ENCODE results near the gene TUBA3D.
"Not testable (repeated sequence)": the region's sequence is repeated elsewhere in the genome, so short reads cannot be mapped to it uniquely, and the experiment has no call there.

The TUBA3D gene

GRCh38 chr2:131454914-131455313, 21.0 kb upstream of the TUBA3D start:
- H3K27ac ChIP-seq (ENCODE audit: extremely low read depth, low read depth, low read length); CTCF ChIA-PET; POLR2A ChIA-PET: not testable (repeated sequence)

GRCh38 chr2:131467722-131468121, 8.2 kb upstream of the TUBA3D start:
- CTCF ChIA-PET; H3K36me3 ChIP-seq (ENCODE audit: control insufficient read depth in 2 of 2, insufficient read depth in 1 of 2, low read length in 2 of 2); H3K9me3 ChIP-seq (ENCODE audit: control insufficient read depth, insufficient read depth, low read depth, low read length); H3K4me1 ChIP-seq (ENCODE audit: control insufficient read depth, insufficient read depth, low read length); H3K27ac ChIP-seq (ENCODE audit: extremely low read depth, low read depth, low read length); POLR2A ChIA-PET; H3K4me3 ChIP-seq (ENCODE audit: low read depth, low read length): not testable (repeated sequence)

More at GRCh38 chr2:131454914-131455313, 21.0 kb upstream of the TUBA3D start:
- not testable (repeated sequence) for H3K9me3 ChIP-seq (ENCODE audit: control insufficient read depth, insufficient read depth, low read depth, low read length); H3K4me1 ChIP-seq (ENCODE audit: control insufficient read depth, insufficient read depth, low read length); H3K4me3 ChIP-seq (ENCODE audit: low read depth, low read length); H3K36me3 ChIP-seq (ENCODE audit: control insufficient read depth in 2 of 2, insufficient read depth in 1 of 2, low read length in 2 of 2)

- H3K4me3 ChIP-seq (ENCODE audit: low read depth, low read length); H3K27ac ChIP-seq (ENCODE audit: extremely low read depth, low read depth, low read length); H3K9me3 ChIP-seq (ENCODE audit: control insufficient read depth, insufficient read depth, low read depth, low read length); CTCF ChIA-PET; POLR2A ChIA-PET; H3K4me1 ChIP-seq (ENCODE audit: control insufficient read depth, insufficient read depth, low read length); H3K36me3 ChIP-seq (ENCODE audit: control insufficient read depth in 2 of 2, insufficient read depth in 1 of 2, low read length in 2 of 2): not testable (repeated sequence)
Measured at GRCh38 chr2:131470944-131471343, 5.0 kb upstream of the TUBA3D start.

GRCh38 chr2:131471624-131472023, 4.3 kb upstream of the TUBA3D start:
- H3K27ac ChIP-seq (ENCODE audit: extremely low read depth, low read depth, low read length); H3K4me3 ChIP-seq (ENCODE audit: low read depth, low read length); POLR2A ChIA-PET; H3K4me1 ChIP-seq (ENCODE audit: control insufficient read depth, insufficient read depth, low read length); H3K36me3 ChIP-seq (ENCODE audit: control insufficient read depth in 2 of 2, insufficient read depth in 1 of 2, low read length in 2 of 2); CTCF ChIA-PET; H3K9me3 ChIP-seq (ENCODE audit: control insufficient read depth, insufficient read depth, low read depth, low read length): not testable (repeated sequence)

GRCh38 chr2:131473266-131473665, 2.7 kb upstream of the TUBA3D start:
- H3K27ac ChIP-seq (ENCODE audit: extremely low read depth, low read depth, low read length); H3K4me3 ChIP-seq (ENCODE audit: low read depth, low read length); H3K36me3 ChIP-seq (ENCODE audit: control insufficient read depth in 2 of 2, insufficient read depth in 1 of 2, low read length in 2 of 2); POLR2A ChIA-PET; H3K9me3 ChIP-seq (ENCODE audit: control insufficient read depth, insufficient read depth, low read depth, low read length); H3K4me1 ChIP-seq (ENCODE audit: control insufficient read depth, insufficient read depth, low read length): not testable (repeated sequence)
- CTCF ChIA-PET = interaction anchor here (0.5 kb wide), 1 partner anchor 20 kb away, joined by 3 read pairs; no protein-coding TSS in a partner anchor

- H3K4me3 ChIP-seq (ENCODE audit: low read depth, low read length); H3K36me3 ChIP-seq (ENCODE audit: control insufficient read depth in 2 of 2, insufficient read depth in 1 of 2, low read length in 2 of 2); CTCF ChIA-PET; H3K4me1 ChIP-seq (ENCODE audit: control insufficient read depth, insufficient read depth, low read length); POLR2A ChIA-PET; H3K27ac ChIP-seq (ENCODE audit: extremely low read depth, low read depth, low read length); H3K9me3 ChIP-seq (ENCODE audit: control insufficient read depth, insufficient read depth, low read depth, low read length): not testable (repeated sequence)
Measured at GRCh38 chr2:131476363-131476762, 444 bp downstream of the TUBA3D start.

DNA sequence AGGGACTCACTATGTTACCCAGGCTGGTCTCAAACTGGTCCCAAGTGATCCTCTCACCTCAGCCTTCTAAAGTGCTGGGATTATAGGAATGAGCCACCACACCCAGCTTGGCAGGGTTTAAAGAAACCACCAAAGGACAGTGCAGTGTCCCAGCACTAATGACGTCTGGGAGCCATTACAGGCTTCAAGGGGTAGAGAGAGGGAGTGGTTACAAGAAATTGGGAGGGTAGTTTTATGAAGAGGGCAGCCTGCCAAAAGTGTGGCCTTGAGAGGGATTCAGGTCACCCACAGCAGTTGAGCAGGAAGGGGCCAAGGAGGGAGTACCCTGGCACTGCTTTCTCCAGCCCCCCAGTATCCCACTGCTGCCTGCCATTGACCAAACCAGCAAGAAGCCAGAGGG, 1.3 kb downstream of the TUBA3D start:
- TF ChIP-seq ZNF549 (tag by site-specific recombination; IDR thresholded peaks at IDR 0.05) = peak; percentile 51; the same call in 1 of the 2 replicates
- TF ChIP-seq, protein P1, sequence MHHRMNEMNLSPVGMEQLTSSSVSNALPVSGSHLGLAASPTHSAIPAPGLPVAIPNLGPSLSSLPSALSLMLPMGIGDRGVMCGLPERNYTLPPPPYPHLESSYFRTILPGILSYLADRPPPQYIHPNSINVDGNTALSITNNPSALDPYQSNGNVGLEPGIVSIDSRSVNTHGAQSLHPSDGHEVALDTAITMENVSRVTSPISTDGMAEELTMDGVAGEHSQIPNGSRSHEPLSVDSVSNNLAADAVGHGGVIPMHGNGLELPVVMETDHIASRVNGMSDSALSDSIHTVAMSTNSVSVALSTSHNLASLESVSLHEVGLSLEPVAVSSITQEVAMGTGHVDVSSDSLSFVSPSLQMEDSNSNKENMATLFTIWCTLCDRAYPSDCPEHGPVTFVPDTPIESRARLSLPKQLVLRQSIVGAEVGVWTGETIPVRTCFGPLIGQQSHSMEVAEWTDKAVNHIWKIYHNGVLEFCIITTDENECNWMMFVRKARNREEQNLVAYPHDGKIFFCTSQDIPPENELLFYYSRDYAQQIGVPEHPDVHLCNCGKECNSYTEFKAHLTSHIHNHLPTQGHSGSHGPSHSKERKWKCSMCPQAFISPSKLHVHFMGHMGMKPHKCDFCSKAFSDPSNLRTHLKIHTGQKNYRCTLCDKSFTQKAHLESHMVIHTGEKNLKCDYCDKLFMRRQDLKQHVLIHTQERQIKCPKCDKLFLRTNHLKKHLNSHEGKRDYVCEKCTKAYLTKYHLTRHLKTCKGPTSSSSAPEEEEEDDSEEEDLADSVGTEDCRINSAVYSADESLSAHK (tag by site-specific recombination; IDR thresholded peaks at IDR 0.05) = peak; percentile 52; the same call in 1 of the 2 replicates
- TF ChIP-seq, protein P2, sequence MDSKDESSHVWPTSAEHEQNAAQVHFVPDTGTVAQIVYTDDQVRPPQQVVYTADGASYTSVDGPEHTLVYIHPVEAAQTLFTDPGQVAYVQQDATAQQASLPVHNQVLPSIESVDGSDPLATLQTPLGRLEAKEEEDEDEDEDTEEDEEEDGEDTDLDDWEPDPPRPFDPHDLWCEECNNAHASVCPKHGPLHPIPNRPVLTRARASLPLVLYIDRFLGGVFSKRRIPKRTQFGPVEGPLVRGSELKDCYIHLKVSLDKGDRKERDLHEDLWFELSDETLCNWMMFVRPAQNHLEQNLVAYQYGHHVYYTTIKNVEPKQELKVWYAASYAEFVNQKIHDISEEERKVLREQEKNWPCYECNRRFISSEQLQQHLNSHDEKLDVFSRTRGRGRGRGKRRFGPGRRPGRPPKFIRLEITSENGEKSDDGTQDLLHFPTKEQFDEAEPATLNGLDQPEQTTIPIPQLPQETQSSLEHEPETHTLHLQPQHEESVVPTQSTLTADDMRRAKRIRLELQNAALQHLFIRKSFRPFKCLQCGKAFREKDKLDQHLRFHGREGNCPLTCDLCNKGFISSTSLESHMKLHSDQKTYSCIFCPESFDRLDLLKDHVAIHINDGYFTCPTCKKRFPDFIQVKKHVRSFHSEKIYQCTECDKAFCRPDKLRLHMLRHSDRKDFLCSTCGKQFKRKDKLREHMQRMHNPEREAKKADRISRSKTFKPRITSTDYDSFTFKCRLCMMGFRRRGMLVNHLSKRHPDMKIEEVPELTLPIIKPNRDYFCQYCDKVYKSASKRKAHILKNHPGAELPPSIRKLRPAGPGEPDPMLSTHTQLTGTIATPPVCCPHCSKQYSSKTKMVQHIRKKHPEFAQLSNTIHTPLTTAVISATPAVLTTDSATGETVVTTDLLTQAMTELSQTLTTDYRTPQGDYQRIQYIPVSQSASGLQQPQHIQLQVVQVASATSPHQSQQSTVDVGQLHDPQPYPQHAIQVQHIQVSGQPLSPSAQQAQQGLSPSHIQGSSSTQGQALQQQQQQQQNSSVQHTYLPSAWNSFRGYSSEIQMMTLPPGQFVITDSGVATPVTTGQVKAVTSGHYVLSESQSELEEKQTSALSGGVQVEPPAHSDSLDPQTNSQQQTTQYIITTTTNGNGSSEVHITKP (tag by site-specific recombination; IDR thresholded peaks at IDR 0.05) = 0 out of 2 replicates have a peak, but pooled peaks have one; percentile 14
- H3K4me3 ChIP-seq (ENCODE audit: low read depth, low read length); H3K36me3 ChIP-seq (ENCODE audit: control insufficient read depth in 2 of 2, insufficient read depth in 1 of 2, low read length in 2 of 2); POLR2A ChIA-PET; CTCF ChIA-PET; H3K9me3 ChIP-seq (ENCODE audit: control insufficient read depth, insufficient read depth, low read depth, low read length); H3K4me1 ChIP-seq (ENCODE audit: control insufficient read depth, insufficient read depth, low read length); H3K27ac ChIP-seq (ENCODE audit: extremely low read depth, low read depth, low read length): not testable (repeated sequence)

DNA sequence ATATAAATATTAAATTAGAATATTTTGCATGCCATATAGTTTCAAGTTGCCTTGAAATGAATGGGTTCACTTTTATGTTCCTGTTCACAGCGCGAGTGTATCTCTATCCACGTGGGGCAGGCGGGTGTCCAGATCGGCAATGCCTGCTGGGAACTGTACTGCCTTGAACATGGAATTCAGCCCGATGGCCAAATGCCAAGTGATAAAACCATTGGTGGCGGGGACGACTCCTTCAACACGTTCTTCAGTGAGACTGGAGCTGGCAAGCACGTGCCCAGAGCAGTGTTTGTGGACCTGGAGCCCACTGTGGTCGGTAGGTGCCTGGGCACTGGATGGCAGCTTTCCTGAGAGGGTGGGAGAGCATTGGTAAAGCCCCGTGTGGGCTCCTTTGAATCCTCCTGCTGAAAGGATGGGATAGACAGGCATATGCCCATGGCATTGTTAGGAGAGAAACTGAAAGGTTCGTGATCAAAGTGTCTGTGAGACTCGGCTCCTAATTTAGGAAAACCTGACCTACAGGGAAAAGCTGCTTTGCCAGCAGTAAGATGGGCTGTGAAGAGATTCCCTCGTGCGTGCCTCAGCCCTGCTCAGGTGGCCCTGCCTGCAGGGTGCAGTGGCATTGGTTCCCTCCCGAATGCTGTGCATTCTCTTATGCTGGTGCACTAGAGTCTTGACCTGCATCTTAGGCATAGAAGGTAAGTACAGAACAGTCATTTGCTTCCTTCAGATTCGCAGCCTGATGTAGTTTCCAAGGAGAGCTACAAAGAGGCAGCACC, 2.3 kb downstream of the TUBA3D start:
- H3K9me3 ChIP-seq (ENCODE audit: control insufficient read depth, insufficient read depth, low read depth, low read length); H3K36me3 ChIP-seq (ENCODE audit: control insufficient read depth in 2 of 2, insufficient read depth in 1 of 2, low read length in 2 of 2); CTCF ChIA-PET; H3K27ac ChIP-seq (ENCODE audit: extremely low read depth, low read depth, low read length); POLR2A ChIA-PET; H3K4me1 ChIP-seq (ENCODE audit: control insufficient read depth, insufficient read depth, low read length); H3K4me3 ChIP-seq (ENCODE audit: low read depth, low read length): not testable (repeated sequence)
